ENCODE data around the gene TCP11L1.

DNA sequence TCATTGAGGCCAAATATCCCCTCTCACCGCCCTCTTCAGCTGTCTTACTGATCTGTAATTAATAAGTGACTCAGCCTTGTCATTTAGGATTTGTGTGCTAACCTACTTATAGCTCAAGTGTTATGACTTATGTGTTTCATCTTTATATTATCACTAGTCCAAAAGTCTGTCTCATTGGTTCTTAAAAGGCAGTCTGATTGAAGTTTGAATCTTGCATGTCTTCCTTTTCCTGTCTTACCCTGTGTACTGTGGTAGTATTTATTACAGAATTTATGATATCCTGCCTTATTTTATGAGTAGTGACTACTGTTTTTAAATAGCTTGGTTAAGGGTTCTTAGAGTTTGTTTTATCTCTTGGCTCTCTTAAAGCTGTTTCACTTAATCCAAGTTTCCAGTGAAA lies 17.4 kb upstream of the TCP11L1 start:
- TF ChIP-seq, protein P1, sequence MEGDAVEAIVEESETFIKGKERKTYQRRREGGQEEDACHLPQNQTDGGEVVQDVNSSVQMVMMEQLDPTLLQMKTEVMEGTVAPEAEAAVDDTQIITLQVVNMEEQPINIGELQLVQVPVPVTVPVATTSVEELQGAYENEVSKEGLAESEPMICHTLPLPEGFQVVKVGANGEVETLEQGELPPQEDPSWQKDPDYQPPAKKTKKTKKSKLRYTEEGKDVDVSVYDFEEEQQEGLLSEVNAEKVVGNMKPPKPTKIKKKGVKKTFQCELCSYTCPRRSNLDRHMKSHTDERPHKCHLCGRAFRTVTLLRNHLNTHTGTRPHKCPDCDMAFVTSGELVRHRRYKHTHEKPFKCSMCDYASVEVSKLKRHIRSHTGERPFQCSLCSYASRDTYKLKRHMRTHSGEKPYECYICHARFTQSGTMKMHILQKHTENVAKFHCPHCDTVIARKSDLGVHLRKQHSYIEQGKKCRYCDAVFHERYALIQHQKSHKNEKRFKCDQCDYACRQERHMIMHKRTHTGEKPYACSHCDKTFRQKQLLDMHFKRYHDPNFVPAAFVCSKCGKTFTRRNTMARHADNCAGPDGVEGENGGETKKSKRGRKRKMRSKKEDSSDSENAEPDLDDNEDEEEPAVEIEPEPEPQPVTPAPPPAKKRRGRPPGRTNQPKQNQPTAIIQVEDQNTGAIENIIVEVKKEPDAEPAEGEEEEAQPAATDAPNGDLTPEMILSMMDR (IDR thresholded peaks at IDR 0.05) = no peak
- no peak for TF ChIP-seq POLR2A (IDR thresholded peaks at IDR 0.05)
